A673 (cell line): ENCODE results near the gene ZSCAN26. TPM values are rescaled to one million over a fixed set of nuclear protein-coding genes. Genes with fewer than 3 reads are reported as not detected.

Source experiments
- Bru-seq: library from RNA; stranded (reverse); fragments of 400-500 nt; gene quantifications from one replicate; lab custom pipeline; 2021; lab: Mats Ljungman, UMichigan
- BruChase-seq, 2 experiments: library from RNA; stranded (reverse); fragments of 400-500 nt; gene quantifications; one replicate each; lab custom pipeline; 2021; lab: Mats Ljungman, UMichigan
- BruUV-seq: library from RNA; stranded (reverse); fragments of 400-500 nt; replicated peaks from 2 replicates; lab custom pipeline; 2021; lab: Mats Ljungman, UMichigan
- CTCF ChIA-PET: fragments of 300-600 bp; sonication (Branson Sonifier 250); formaldehyde crosslinking; loops from one replicate; lab custom pipeline; 2022; ENCODE audit warnings: antibody characterized with exemption; lab: Charles Lee
- POLR2A ChIA-PET: fragments of 300-600 bp; sonication (Branson Sonifier 250); formaldehyde crosslinking; loops from one replicate; lab custom pipeline; 2022; ENCODE audit warnings: antibody characterized with exemption; ENCODE audit not compliant: low non-redundant PET; lab: Charles Lee
- DNase-seq: peaks from one replicate; pipeline ENCODE4 v3.0.0-alpha.2; 2015; ENCODE audit warnings: low spot score
- H3K27ac ChIP-seq: fragments of 200-600 bp; sonication (generic); 2 replicates; pipeline ENCODE4 v1.5.1; 2016; ENCODE audit warnings: mixed run types, low read depth, mild to moderate bottlenecking, mixed read lengths, antibody characterized with exemption, low read length; ENCODE audit not compliant: poor library complexity, severe bottlenecking
- H3K27me3 ChIP-seq: fragments of 200-600 bp; sonication (generic); replicated peaks from 2 replicates; pipeline ENCODE4 v1.6.1; 2017; ENCODE audit warnings: mixed run types, low read depth, mild to moderate bottlenecking, mixed read lengths, antibody characterized with exemption, low read length; ENCODE audit not compliant: insufficient read depth, poor library complexity
- H3K36me3 ChIP-seq: fragments of 200-600 bp; sonication (generic); 2 replicates; pipeline ENCODE4 v1.6.1; 2016; ENCODE audit warnings: mixed run types, mild to moderate bottlenecking, mixed read lengths, antibody characterized with exemption, low read length; ENCODE audit not compliant: insufficient read depth, poor library complexity, severe bottlenecking
- H3K4me1 ChIP-seq: fragments of 200-600 bp; sonication (generic); 2 replicates; pipeline ENCODE4 v1.6.1; 2017; ENCODE audit warnings: mixed run types, mild to moderate bottlenecking, mixed read lengths, antibody characterized with exemption, low read length; ENCODE audit not compliant: insufficient read depth, poor library complexity, severe bottlenecking
- H3K4me3 ChIP-seq: fragments of 200-600 bp; sonication (generic); 2 replicates; pipeline ENCODE4 v1.5.1; 2016; ENCODE audit warnings: low read depth, mixed run types, mild to moderate bottlenecking, mixed read lengths, low read length; ENCODE audit not compliant: poor library complexity, severe bottlenecking
- H3K9me3 ChIP-seq: fragments of 200-600 bp; sonication (generic); 2 replicates; pipeline ENCODE4 v1.6.1; 2016; ENCODE audit warnings: mixed run types, low read depth, mild to moderate bottlenecking, mixed read lengths, antibody characterized with exemption, low read length; ENCODE audit not compliant: poor library complexity, severe bottlenecking
- EZH2 ChIP-seq: fragments of 200-600 bp; sonication (generic); IDR thresholded peaks from 2 replicates; pipeline ENCODE4 v1.6.1; 2017; ENCODE audit warnings: borderline replicate concordance, low read depth, mild to moderate bottlenecking, mixed read lengths, antibody characterized with exemption, low read length; ENCODE audit not compliant: poor library complexity, severe bottlenecking
- intact Hi-C: fragments of 100-400 bp; cut with micrococcal nuclease; formaldehyde crosslinking; loops from one replicate; pipeline ENCODE4 v1.10.0; 2022; ENCODE audit not compliant: unreplicated experiment
- long read RNA-seq: library from polyadenylated mRNA; stranded (forward); transcript quantifications from one replicate; pipeline ENCODE4 v2.0.0, GENCODE V29; 2022
- total RNA-seq: library from RNA; stranded (reverse); gene quantifications from 2 replicates; pipeline ENCODE4 v1.2.3, GENCODE V29; 2021
- TF ChIP-seq, protein P1 (sequence below): fragments of 300-800, 200-600 bp; sonication (generic); conservative IDR thresholded peaks from 2 replicates; pipeline ENCODE4 v1.5.1; 2017; ENCODE audit warnings: low read depth, mild to moderate bottlenecking, antibody characterized with exemption, low read length, moderate library complexity, mixed read lengths

ZSCAN26 gene
- total RNA-seq = 15.1 and 19.9 TPM in 2 replicates
- percentile 86 among the genes with signal in this experiment for Bru-seq, nascent RNA
- BruChase-seq, experiment 1, labeled RNA remaining after a 2-hour chase = percentile 93 among the genes with signal in this experiment
- percentile 78 among the genes with signal in this experiment for BruChase-seq, experiment 2, labeled RNA remaining after a 6-hour chase
- long read RNA-seq, transcript ZSCAN26-202 (4 exons, 2,835 nt) = major isoform, 11 of 35 reads
- long read RNA-seq, transcript ZSCAN26-201 (4 exons, 2,362 nt) = minor isoform, 8 of 35 reads
- long read RNA-seq, partial matches to known transcripts = 0 of 35 reads
- long read RNA-seq, other reads (novel, unspliced or antisense) = 11 of 35 reads

DNA sequence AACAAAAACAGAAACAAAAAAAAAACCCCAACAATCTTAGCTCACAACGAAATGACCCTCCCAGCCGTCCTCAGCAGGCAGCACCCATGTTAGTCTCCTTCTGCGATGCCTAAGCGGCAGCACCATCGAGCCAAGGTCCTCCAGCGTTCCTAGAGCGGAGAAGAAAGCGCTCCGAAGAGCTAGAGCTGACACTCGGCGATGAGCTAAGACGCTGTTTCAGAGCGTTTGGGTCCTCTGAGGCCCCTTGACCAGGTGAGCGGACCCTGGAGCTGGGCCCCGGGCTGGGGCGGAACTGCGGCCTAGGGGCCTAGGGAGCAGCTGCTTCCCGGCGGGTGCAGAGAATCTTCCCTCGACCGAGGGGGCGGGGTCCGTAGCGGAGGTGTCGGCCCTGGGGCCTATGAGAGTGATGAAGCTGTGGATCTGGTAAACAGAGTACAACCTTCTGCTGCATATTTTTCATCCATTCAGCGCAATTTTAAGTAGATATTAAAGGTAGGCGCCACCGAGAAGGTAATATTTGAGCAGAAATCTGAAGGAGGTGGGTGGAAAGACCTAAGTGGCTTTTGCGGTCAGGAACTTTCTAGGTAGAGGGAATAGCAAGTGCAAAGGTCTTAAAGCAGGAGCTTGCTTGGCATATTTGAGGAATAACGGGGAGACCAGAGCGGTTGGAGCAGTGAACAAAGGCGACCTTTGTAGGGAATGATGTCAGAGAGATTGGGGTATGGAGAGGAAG lies at the start of gene ZSCAN26:
Gene ZSCAN26, plus strand, starts transcription at position 182 of the 733 bp plus-strand sequence. CDS start 4,777 bp downstream, outside the sequence.
- peak within 1 kb of the TSS; percentile 79 for H3K27ac ChIP-seq
- ChIA-PET CTCF (no interaction called here), POLR2A (no interaction called here)
- peaks cover 11% of the 10 kb centered on the region for H3K4me1 ChIP-seq
- TF ChIP-seq EZH2 = no peak
- TF ChIP-seq, protein P1, sequence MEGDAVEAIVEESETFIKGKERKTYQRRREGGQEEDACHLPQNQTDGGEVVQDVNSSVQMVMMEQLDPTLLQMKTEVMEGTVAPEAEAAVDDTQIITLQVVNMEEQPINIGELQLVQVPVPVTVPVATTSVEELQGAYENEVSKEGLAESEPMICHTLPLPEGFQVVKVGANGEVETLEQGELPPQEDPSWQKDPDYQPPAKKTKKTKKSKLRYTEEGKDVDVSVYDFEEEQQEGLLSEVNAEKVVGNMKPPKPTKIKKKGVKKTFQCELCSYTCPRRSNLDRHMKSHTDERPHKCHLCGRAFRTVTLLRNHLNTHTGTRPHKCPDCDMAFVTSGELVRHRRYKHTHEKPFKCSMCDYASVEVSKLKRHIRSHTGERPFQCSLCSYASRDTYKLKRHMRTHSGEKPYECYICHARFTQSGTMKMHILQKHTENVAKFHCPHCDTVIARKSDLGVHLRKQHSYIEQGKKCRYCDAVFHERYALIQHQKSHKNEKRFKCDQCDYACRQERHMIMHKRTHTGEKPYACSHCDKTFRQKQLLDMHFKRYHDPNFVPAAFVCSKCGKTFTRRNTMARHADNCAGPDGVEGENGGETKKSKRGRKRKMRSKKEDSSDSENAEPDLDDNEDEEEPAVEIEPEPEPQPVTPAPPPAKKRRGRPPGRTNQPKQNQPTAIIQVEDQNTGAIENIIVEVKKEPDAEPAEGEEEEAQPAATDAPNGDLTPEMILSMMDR = no peak
- intact Hi-C loops = loop anchor here (2.0 kb wide), 2 partner anchors 14 to 82 kb away; partner anchors contain the start of genes ZKSCAN3 and ZKSCAN4
- BruUV-seq = no TSS peak
- no peaks in the 10 kb centered on the region for H3K9me3 ChIP-seq
- peak; percentile 93 for DNase-seq
- H3K27me3 ChIP-seq = no peaks in the 10 kb centered on the region
- peaks cover under 1% of the 10 kb centered on the region for H3K36me3 ChIP-seq
- H3K4me3 ChIP-seq = peak within 1 kb of the TSS; percentile 69

DNA sequence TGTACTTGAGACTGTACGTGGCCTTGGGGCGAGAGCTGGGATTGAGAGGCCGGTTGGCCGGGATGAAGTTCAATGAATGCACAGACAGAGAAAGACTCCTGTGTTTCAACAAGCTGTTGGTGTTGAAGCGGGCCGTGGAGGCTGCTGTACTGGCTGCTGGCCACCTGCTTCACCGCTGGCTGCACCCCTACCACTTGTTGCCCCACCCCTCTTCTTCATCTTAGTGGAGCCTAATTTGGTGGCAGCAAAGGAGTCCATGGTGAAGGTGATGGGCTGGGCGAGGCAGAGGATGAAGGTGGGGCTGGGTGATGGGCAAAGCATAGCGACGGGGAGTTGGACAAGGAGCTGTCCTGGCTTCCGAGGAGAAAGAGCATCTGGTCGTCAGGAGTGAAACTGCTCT lies 49.1 kb upstream of the ZSCAN26 start:
- no peaks in the 10 kb centered on the region for H3K27me3 ChIP-seq
- intact Hi-C loops = no loop called here
- ChIA-PET POLR2A (no interaction called here), CTCF (interaction anchor here (0.7 kb wide), 1 partner anchor 600 kb away, joined by 3 read pairs; no protein-coding TSS in a partner anchor)
- H3K4me3 ChIP-seq = no peak overlapping the region
- H3K36me3 ChIP-seq = no peaks in the 10 kb centered on the region
- no peaks in the 10 kb centered on the region for H3K4me1 ChIP-seq
- TF ChIP-seq, protein P1 = no peak
- TF ChIP-seq EZH2 = no peak
- no TSS peak for BruUV-seq
- no peak for DNase-seq
- no peaks in the 10 kb centered on the region for H3K9me3 ChIP-seq
- H3K27ac ChIP-seq = no peak overlapping the region
